Endothelial cell of umbilical vein (primary cell): ENCODE measurements around the gene MCTP1. TPM values are rescaled to one million over a fixed set of nuclear protein-coding genes. Genes with fewer than 3 reads are reported as not detected.

Experiments
- BruUV-seq: library from RNA; stranded (reverse); fragments of 400-500 nt; replicated peaks from 2 replicates; lab custom pipeline; 2021; lab: Mats Ljungman, UMichigan
- CTCF ChIA-PET: fragments of 300-600, 350-600 bp; sonication (Branson Sonifier 250); formaldehyde crosslinking; loops from one replicate; lab custom pipeline; 2021; ENCODE audit warnings: antibody characterized with exemption, inconsistent platforms; lab: Charles Lee
- POLR2A ChIA-PET: fragments of 300-600, 350-600 bp; sonication (Branson Sonifier 250); formaldehyde crosslinking; loops from one replicate; lab custom pipeline; 2021; ENCODE audit warnings: antibody characterized with exemption, inconsistent platforms; lab: Charles Lee
- DNase-seq: peaks from one replicate; pipeline ENCODE4 v3.0.0-alpha.2; 2011; ENCODE audit warnings: low read depth, low spot score
- FAIRE-seq: peaks from 2 replicates; lab custom pipeline; 2011; peaks lifted over from hg19 to GRCh38; lab: Jason Lieb, UNC
- H2AFZ ChIP-seq: 2 replicates; pipeline ENCODE4 v1.6.0; 2012; ENCODE audit warnings: low read depth, low read length, control low read depth, inconsistent platforms
- H3K27ac ChIP-seq: 2 replicates; pipeline ENCODE4 v1.5.1; 2011; ENCODE audit warnings: low read depth, mild to moderate bottlenecking, control low read depth, low read length, moderate library complexity; ENCODE audit not compliant: insufficient read depth
- H3K27me3 ChIP-seq, 2 experiments: 2 replicates each; pipeline versions ENCODE4 v1.6.0 to v1.6.1; 2011; ENCODE audit warnings: low read length in 2 of 2, mixed read lengths in 1 of 2; ENCODE audit not compliant: control insufficient read depth in 2 of 2, insufficient read depth in 2 of 2
- H3K36me3 ChIP-seq, 2 experiments: 2 replicates in 1 of 2; 3 replicates in 1 of 2; pipeline ENCODE4 v1.5.1; 2011; ENCODE audit warnings: low read length in 2 of 2, mild to moderate bottlenecking in 1 of 2, moderate library complexity in 1 of 2; ENCODE audit not compliant: control insufficient read depth in 2 of 2, insufficient read depth in 2 of 2; ENCODE audit errors: extremely low read depth in 1 of 2
- H3K4me1 ChIP-seq: 3 replicates; pipeline ENCODE4 v1.5.1; 2011; ENCODE audit warnings: mild to moderate bottlenecking, low read length; ENCODE audit not compliant: control insufficient read depth, insufficient read depth; ENCODE audit errors: extremely low read depth
- H3K4me2 ChIP-seq: 2 replicates; pipeline ENCODE4 v1.6.1; 2011; ENCODE audit warnings: low read length, control low read depth, mixed read lengths; ENCODE audit not compliant: insufficient read depth
- H3K4me3 ChIP-seq, 3 experiments: fragments of 200-600 bp in 1 of 3; sonication (generic), shearing (Covaris generic) in 1 of 3; replicated peaks in 1 of 3; 2 replicates each; pipeline ENCODE4 v1.5.1; 2011 to 2016; ENCODE audit warnings: control low read depth in 3 of 3, low read length in 3 of 3, mild to moderate bottlenecking in 2 of 3, inconsistent platforms in 1 of 3, low read depth in 1 of 3, moderate library complexity in 1 of 3; ENCODE audit not compliant: insufficient read depth in 1 of 3
- H3K79me2 ChIP-seq: 2 replicates; pipeline ENCODE4 v1.6.0; 2012; ENCODE audit warnings: low read length, inconsistent platforms; ENCODE audit not compliant: control insufficient read depth, insufficient read depth
- H3K9ac ChIP-seq: replicated peaks from 2 replicates; pipeline ENCODE3; 2011; ENCODE audit warnings: low read length, control low read depth; ENCODE audit not compliant: insufficient read depth; ENCODE audit errors: extremely low read depth
- H3K9me1 ChIP-seq: replicated peaks from 3 replicates; pipeline ENCODE4 v1.6.0; 2011; ENCODE audit warnings: mild to moderate bottlenecking, low read length; ENCODE audit not compliant: control insufficient read depth, insufficient read depth; ENCODE audit errors: extremely low read depth
- H3K9me3 ChIP-seq: replicated peaks from 2 replicates; pipeline ENCODE4 v1.5.1; 2012; ENCODE audit warnings: low read length, inconsistent platforms; ENCODE audit not compliant: control insufficient read depth, insufficient read depth
- H4K20me1 ChIP-seq: replicated peaks from 2 replicates; pipeline ENCODE3; 2011; ENCODE audit warnings: mild to moderate bottlenecking, low read length; ENCODE audit not compliant: control insufficient read depth, insufficient read depth; ENCODE audit errors: extremely low read depth
- EZH2 ChIP-seq: IDR thresholded peaks from 2 replicates; pipeline ENCODE4 v1.6.1; 2012; ENCODE audit warnings: borderline replicate concordance, low read depth, mild to moderate bottlenecking, moderate library complexity, low read length, inconsistent platforms; ENCODE audit not compliant: severe bottlenecking
- JUN ChIP-seq: IDR thresholded peaks from 2 replicates; pipeline ENCODE4 v1.6.1; 2011; ENCODE audit warnings: borderline replicate concordance, low read depth; ENCODE audit not compliant: insufficient read length, insufficient read depth
- POLR2A ChIP-seq: IDR thresholded peaks from 2 replicates; pipeline ENCODE4 v1.6.1; 2012; ENCODE audit warnings: low read depth, mild to moderate bottlenecking, control low read depth, low read length
- dilution Hi-C: fragments of 300-500 bp; cut with MboI; formaldehyde crosslinking; loops from one replicate; pipeline ENCODE4 v1.15.0; 2019; ENCODE audit warnings: low sequenced_read_pairs; ENCODE audit not compliant: extremely low pct_ligation_motif_present
- intact Hi-C: fragments of 100-400 bp; cut with micrococcal nuclease; formaldehyde crosslinking; loops from one replicate; pipeline ENCODE4 v1.10.0; 2022
- polyA plus RNA-seq, 4 experiments: library from polyadenylated mRNA; depleted of rRNA in 3 of 4; stranded (reverse) in 3 of 4; unstranded in 1 of 4; fragments of >200 nt; gene quantifications; 2 replicates each; pipeline versions ENCODE4 v1.2.1 to v1.2.3, GENCODE V29; 2011 to 2012; ENCODE audit warnings: missing spikeins in 1 of 4
- total RNA-seq: library from RNA; stranded (reverse); gene quantifications from 2 replicates; pipeline ENCODE4 v1.2.3, GENCODE V29; 2021
- TF ChIP-seq, protein P1 (sequence below): IDR thresholded peaks from 2 replicates; pipeline ENCODE4 v1.6.1; 2011; ENCODE audit not compliant: insufficient read depth, insufficient read length
- TF ChIP-seq, protein P2 (sequence below), 2 donors: IDR thresholded peaks; 1 replicate in 1 of 2; 2 replicates in 1 of 2; pipeline ENCODE4 v1.5.1; 2011; ENCODE audit warnings: low read length in 2 of 2, mild to moderate bottlenecking in 2 of 2, moderate library complexity in 2 of 2, control low read depth in 1 of 2, inconsistent platforms in 1 of 2, low read depth in 1 of 2; ENCODE audit not compliant: insufficient read depth in 1 of 2; ENCODE audit errors: extremely low read depth in 1 of 2

MCTP1 gene
- total and polyA plus RNA-seq, 2 donors (not counting 3 experiments of a cell fraction or from before 2014, with no cell fraction given): 79.3 to 203 TPM

DNA sequence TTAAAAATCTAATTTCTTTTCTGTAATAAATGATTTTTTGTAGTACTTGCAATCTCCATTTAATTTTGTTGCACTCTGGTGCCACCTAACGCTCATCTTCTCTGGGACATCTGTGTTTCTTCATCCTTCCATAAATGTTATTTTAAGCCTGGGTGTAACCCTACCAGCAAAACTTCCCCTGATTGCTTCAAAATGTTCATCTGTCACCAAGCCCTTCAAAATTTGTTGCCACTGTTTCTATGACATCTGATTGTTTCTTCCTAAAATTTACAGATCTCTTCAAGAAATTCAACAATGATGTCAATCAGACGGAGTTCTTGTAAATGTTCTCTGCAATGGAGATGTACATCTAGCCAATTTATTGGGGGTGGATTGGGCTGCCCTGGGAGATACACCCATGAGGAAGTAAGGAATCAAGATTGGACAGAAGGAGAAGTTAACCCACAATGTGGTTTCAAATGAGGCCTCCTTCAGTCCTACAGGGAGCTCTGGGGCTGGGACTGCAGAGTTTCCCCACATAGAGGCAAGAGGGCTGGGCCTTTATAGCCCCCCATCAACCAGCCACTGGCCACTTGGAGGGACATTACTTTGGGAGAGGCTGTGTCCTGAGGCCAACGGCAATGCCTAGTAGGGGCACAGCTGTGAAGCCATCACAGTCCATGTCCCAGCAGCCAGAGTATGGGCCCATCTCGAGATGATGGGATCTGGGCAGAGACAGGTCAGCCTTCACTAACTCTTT, 23.3 kb downstream of the MCTP1 start:
- ChIA-PET CTCF (interaction anchor here (0.6 to 5.6 kb wide), 14 partner anchors 10 to 432 kb away, joined by 3 to 208 read pairs (median 4); partner anchors contain the start of gene MCTP1), POLR2A (no interaction called here)
- Histone ChIP-seq H3K4me2 (no peak overlapping the region), H3K4me3 (no peak overlapping the region), H3K9me3 (no peaks in the 10 kb centered on the region), H4K20me1 (no peaks in the 10 kb centered on the region), H3K9me1 (no peaks in the 10 kb centered on the region), H2AFZ (no peak overlapping the region), H3K27ac (no peak overlapping the region), H3K79me2 (no peaks in the 10 kb centered on the region), H3K27me3 (peaks cover 3 to 8% of the 10 kb centered on the region in 2 experiments), H3K36me3 (no peaks in the 10 kb centered on the region), H3K9ac (no peak overlapping the region), H3K4me1 (peaks cover 4% of the 10 kb centered on the region)
- no TSS peak for BruUV-seq
- intact Hi-C loops: loop anchor here (1.0 to 5.0 kb wide), 5 partner anchors 23 to 293 kb away; no protein-coding TSS in a partner anchor
- TF ChIP-seq EZH2 (no peak), POLR2A (no peak), JUN (no peak)
- TF ChIP-seq, protein P1, sequence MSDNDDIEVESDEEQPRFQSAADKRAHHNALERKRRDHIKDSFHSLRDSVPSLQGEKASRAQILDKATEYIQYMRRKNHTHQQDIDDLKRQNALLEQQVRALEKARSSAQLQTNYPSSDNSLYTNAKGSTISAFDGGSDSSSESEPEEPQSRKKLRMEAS: no peak
- TF ChIP-seq, protein P2, sequence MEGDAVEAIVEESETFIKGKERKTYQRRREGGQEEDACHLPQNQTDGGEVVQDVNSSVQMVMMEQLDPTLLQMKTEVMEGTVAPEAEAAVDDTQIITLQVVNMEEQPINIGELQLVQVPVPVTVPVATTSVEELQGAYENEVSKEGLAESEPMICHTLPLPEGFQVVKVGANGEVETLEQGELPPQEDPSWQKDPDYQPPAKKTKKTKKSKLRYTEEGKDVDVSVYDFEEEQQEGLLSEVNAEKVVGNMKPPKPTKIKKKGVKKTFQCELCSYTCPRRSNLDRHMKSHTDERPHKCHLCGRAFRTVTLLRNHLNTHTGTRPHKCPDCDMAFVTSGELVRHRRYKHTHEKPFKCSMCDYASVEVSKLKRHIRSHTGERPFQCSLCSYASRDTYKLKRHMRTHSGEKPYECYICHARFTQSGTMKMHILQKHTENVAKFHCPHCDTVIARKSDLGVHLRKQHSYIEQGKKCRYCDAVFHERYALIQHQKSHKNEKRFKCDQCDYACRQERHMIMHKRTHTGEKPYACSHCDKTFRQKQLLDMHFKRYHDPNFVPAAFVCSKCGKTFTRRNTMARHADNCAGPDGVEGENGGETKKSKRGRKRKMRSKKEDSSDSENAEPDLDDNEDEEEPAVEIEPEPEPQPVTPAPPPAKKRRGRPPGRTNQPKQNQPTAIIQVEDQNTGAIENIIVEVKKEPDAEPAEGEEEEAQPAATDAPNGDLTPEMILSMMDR (IDR thresholded peaks at IDR 0.05; ENCODE audit: extremely low read depth in 1 of 2, insufficient read depth in 1 of 2, low read depth in 1 of 2, low read length in 2 of 2): peak; percentile 39 to 41
- FAIRE-seq (no peak), DNase-seq (peak; percentile 72)
- dilution Hi-C loops: no loop called here
